ENCODE results near the gene SHANK1. TPM values are rescaled to one million over a fixed set of nuclear protein-coding genes. Genes with fewer than 3 reads are reported as not detected.
A peak's percentile ranks its signal among the peaks of the same experiment; 100 is the strongest.

SHANK1 gene
- total RNA-seq, 1 donor from 2014 or later = 2.3 TPM

GRCh38 chr19:50666346-50667176, 53.0 kb downstream of the SHANK1 start:
- no peak overlapping the region for H3K4me3 Mint-ChIP-seq
- no peak overlapping the region for H3K4me3 ChIP-seq

GRCh38 chr19:50664204-50664603, 55.4 kb downstream of the SHANK1 start:
- Mint-ChIP-seq H3K36me3 (peaks cover 5% of the 10 kb centered on the region), H3K4me1 (peaks cover 25% of the 10 kb centered on the region), H3K4me3 (no peak overlapping the region), H3K9me3 (no peaks in the 10 kb centered on the region), H3K27ac (no peak overlapping the region), H3K27me3 (ENCODE audit: insufficient read depth, low read depth) (peaks cover 24% of the 10 kb centered on the region)
- Histone ChIP-seq H2AFZ (replicated peaks) (no peak overlapping the region), H3K9ac (no peak overlapping the region), H3K4me1 (no peaks in the 10 kb centered on the region), H3K4me2 (no peak overlapping the region), H3K27ac (no peak overlapping the region), H3K36me3 (no peaks in the 10 kb centered on the region), H3K9me3 (ENCODE audit: low read depth) (no peaks in the 10 kb centered on the region), H3K27me3 (peaks cover 33% of the 10 kb centered on the region), H3K79me2 (ENCODE audit: low read depth) (no peaks in the 10 kb centered on the region), H3K4me3 (no peak overlapping the region), H3F3A (ENCODE audit: low read depth) (peaks cover 2% of the 10 kb centered on the region), H4K20me1 (ENCODE audit: low read depth) (no peaks in the 10 kb centered on the region)
- no peak for TF ChIP-seq CTCF (IDR thresholded peaks at IDR 0.05)
- no peak for TF ChIP-seq EZH2phosphoT487 (IDR thresholded peaks at IDR 0.05)
- no peak for TF ChIP-seq EZH2 (IDR thresholded peaks at IDR 0.05)
- no peak for DNase-seq (ENCODE audit: low spot score)

More at GRCh38 chr19:50666346-50667176, 53.0 kb downstream of the SHANK1 start:
- no peak overlapping the region for H3K9ac ChIP-seq
- no peaks in the 10 kb centered on the region for H3K36me3 ChIP-seq
- H3K27me3 ChIP-seq = peaks cover 53% of the 10 kb centered on the region
- Mint-ChIP-seq H3K36me3 (peaks cover 5% of the 10 kb centered on the region), H3K27ac (no peak overlapping the region), H3K9me3 (no peaks in the 10 kb centered on the region), H3K4me1 (peaks cover 21% of the 10 kb centered on the region), H3K27me3 (ENCODE audit: insufficient read depth, low read depth) (peaks cover 34% of the 10 kb centered on the region)
- no peaks in the 10 kb centered on the region for H3K9me3 ChIP-seq (ENCODE audit: low read depth)
- H3K4me2 ChIP-seq = no peak overlapping the region
- H2AFZ ChIP-seq (replicated peaks) = no peak overlapping the region
- TF ChIP-seq EZH2phosphoT487 (IDR thresholded peaks at IDR 0.05) (no peak), CTCF (IDR thresholded peaks at IDR 0.05) (no peak), EZH2 (IDR thresholded peaks at IDR 0.05) (no peak)
- H4K20me1 ChIP-seq (ENCODE audit: low read depth) = no peaks in the 10 kb centered on the region
- H3K4me1 ChIP-seq = no peaks in the 10 kb centered on the region
- no peaks in the 10 kb centered on the region for H3K79me2 ChIP-seq (ENCODE audit: low read depth)
- no peaks in the 10 kb centered on the region for H3F3A ChIP-seq (ENCODE audit: low read depth)
- H3K27ac ChIP-seq = no peak overlapping the region
- no peak for DNase-seq (ENCODE audit: low spot score)

GRCh38 chr19:50663482-50663790, 56.2 kb downstream of the SHANK1 start:
- Histone ChIP-seq H3K4me1 (no peaks in the 10 kb centered on the region), H3K4me2 (no peak overlapping the region), H2AFZ (replicated peaks) (no peak overlapping the region), H3K36me3 (no peaks in the 10 kb centered on the region), H3K27ac (no peak overlapping the region), H3K9ac (no peak overlapping the region), H3K4me3 (no peak overlapping the region), H4K20me1 (ENCODE audit: low read depth) (no peaks in the 10 kb centered on the region), H3K9me3 (ENCODE audit: low read depth) (no peaks in the 10 kb centered on the region), H3K27me3 (peaks cover 25% of the 10 kb centered on the region), H3F3A (ENCODE audit: low read depth) (peaks cover 6% of the 10 kb centered on the region), H3K79me2 (ENCODE audit: low read depth) (no peaks in the 10 kb centered on the region)
- peaks cover 21% of the 10 kb centered on the region for H3K27me3 Mint-ChIP-seq (ENCODE audit: insufficient read depth, low read depth)
- DNase-seq (ENCODE audit: low spot score) = no peak
- TF ChIP-seq CTCF (IDR thresholded peaks at IDR 0.05) (peak; percentile 12), EZH2phosphoT487 (IDR thresholded peaks at IDR 0.05) (no peak), EZH2 (IDR thresholded peaks at IDR 0.05) (no peak)
- H3K4me1 Mint-ChIP-seq = peaks cover 24% of the 10 kb centered on the region
- peak overlapping the region; percentile 72 for H3K27ac Mint-ChIP-seq
- peaks cover 5% of the 10 kb centered on the region for H3K36me3 Mint-ChIP-seq
- H3K9me3 Mint-ChIP-seq = no peaks in the 10 kb centered on the region
- H3K4me3 Mint-ChIP-seq = peak overlapping the region; percentile 76
